PC-9 (cell line): ENCODE measurements around the gene OR6F1. TPM values are rescaled to one million over a fixed set of nuclear protein-coding genes. Genes with fewer than 3 reads are reported as not detected.
"Not testable (repeated sequence)": the region's sequence is repeated elsewhere in the genome, so short reads cannot be mapped to it uniquely, and the experiment has no call there.

Experiments
- BruUV-seq: library from RNA; stranded (reverse); fragments of 400-500 nt; replicated peaks from 2 replicates; lab custom pipeline; 2021; lab: Mats Ljungman, UMichigan
- CTCF ChIA-PET: fragments of 300-600 bp; sonication (Branson Sonifier 250); formaldehyde crosslinking; loops from one replicate; lab custom pipeline; 2022; ENCODE audit warnings: antibody characterized with exemption; lab: Charles Lee
- POLR2A ChIA-PET: fragments of 300-600 bp; sonication (Branson Sonifier 250); formaldehyde crosslinking; loops from one replicate; lab custom pipeline; 2022; ENCODE audit warnings: antibody characterized with exemption; ENCODE audit not compliant: unreplicated experiment; lab: Charles Lee
- DNase-seq, 2 experiments: peaks; one replicate each; pipeline versions ENCODE4 v3.0.0 to v3.0.0-alpha.2; 2015 to 2022; ENCODE audit warnings: mixed read lengths in 1 of 2
- H2AFZ ChIP-seq: fragments of 200-600 bp; sonication (generic); 2 replicates; pipeline ENCODE4 v1.8.1; 2017; ENCODE audit warnings: antibody characterized with exemption
- H3F3A ChIP-seq: fragments of 200-600 bp; sonication (generic); 2 replicates; pipeline ENCODE4 v1.8.1; 2017; ENCODE audit warnings: antibody characterized with exemption, mild to moderate bottlenecking, low read depth; ENCODE audit not compliant: insufficient read depth
- H3K27ac ChIP-seq: fragments of 200-600 bp; sonication (generic); 2 replicates; pipeline ENCODE4 v1.6.1; 2016; ENCODE audit warnings: mixed run types
- H3K27me3 ChIP-seq: fragments of 200-600 bp; sonication (generic); 2 replicates; pipeline ENCODE4 v1.6.1; 2016; ENCODE audit warnings: low read depth, mixed run types; ENCODE audit not compliant: insufficient read depth
- H3K36me3 ChIP-seq: fragments of 200-600 bp; sonication (generic); 2 replicates; pipeline ENCODE4 v1.6.1; 2016; ENCODE audit warnings: low read depth, mixed run types
- H3K4me1 ChIP-seq: fragments of 200-600 bp; sonication (generic); replicated peaks from 2 replicates; pipeline ENCODE4 v1.6.1; 2016; ENCODE audit warnings: mixed run types; ENCODE audit not compliant: insufficient read depth
- H3K4me2 ChIP-seq: fragments of 200-600 bp; sonication (generic); 2 replicates; pipeline ENCODE4 v1.6.1; 2017; ENCODE audit warnings: mixed run types
- H3K4me3 ChIP-seq: fragments of 200-600 bp; sonication (generic); 2 replicates; pipeline ENCODE4 v1.6.1; 2016; ENCODE audit warnings: mixed run types
- H3K79me2 ChIP-seq: fragments of 200-600 bp; sonication (generic); 2 replicates; pipeline ENCODE4 v1.6.1; 2017; ENCODE audit warnings: low read depth, mixed run types
- H3K9me2 ChIP-seq: fragments of 200-600 bp; sonication (generic); 2 replicates; pipeline ENCODE4 v1.8.1; 2017; ENCODE audit warnings: mild to moderate bottlenecking; ENCODE audit not compliant: insufficient read depth
- H3K9me3 ChIP-seq: fragments of 200-600 bp; sonication (generic); 2 replicates; pipeline ENCODE4 v1.8.1; 2016; ENCODE audit warnings: low read depth; ENCODE audit not compliant: insufficient read depth
- H4K20me1 ChIP-seq: fragments of 200-600 bp; sonication (generic); 2 replicates; pipeline ENCODE4 v1.8.1; 2017; ENCODE audit not compliant: insufficient read depth
- CTCF ChIP-seq: fragments of 200-600 bp; sonication (generic); conservative IDR thresholded peaks from 2 replicates; pipeline ENCODE4 v1.6.1; 2017; ENCODE audit warnings: mixed run types, antibody characterized with exemption, mild to moderate bottlenecking, moderate library complexity
- EZH2 ChIP-seq: fragments of 200-600 bp; sonication (generic); IDR thresholded peaks from 2 replicates; pipeline ENCODE4 v1.8.0; 2017; ENCODE audit warnings: antibody characterized with exemption, low read depth
- intact Hi-C: fragments of 100-400 bp; cut with micrococcal nuclease; formaldehyde crosslinking; loops from one replicate; pipeline ENCODE4 v1.10.0; 2022; ENCODE audit not compliant: unreplicated experiment
- total RNA-seq: library from RNA; stranded (reverse); gene quantifications from 2 replicates; pipeline ENCODE4 v1.2.3, GENCODE V29; 2021

Gene OR6F1
- total RNA-seq, 1 experiment from 2014 or later: not detected

GRCh38 chr1:247748041-247748440, 31.6 kb upstream of the OR6F1 start, which contains the start of gene OR14A2:
OR14A2 (minus strand) TSS chr1:247748141.
- no peaks in the 10 kb centered on the region for H3K27me3 ChIP-seq
- H3K9me3 ChIP-seq: no peaks in the 10 kb centered on the region
- H3K4me3 ChIP-seq: no peak within 1 kb of the TSS
- H4K20me1 ChIP-seq: no peaks in the 10 kb centered on the region
- TF ChIP-seq EZH2 (no peak), CTCF (no peak)
- CTCF ChIA-PET: no interaction called here
- no peaks in the 10 kb centered on the region for H3K36me3 ChIP-seq
- H3F3A ChIP-seq: no peaks in the 10 kb centered on the region
- H3K9me2 ChIP-seq: no peaks in the 10 kb centered on the region; the same call in 1 of the 2 replicates
- POLR2A ChIA-PET: no interaction called here
- H3K4me1 ChIP-seq: no peaks in the 10 kb centered on the region
- no peak for DNase-seq
- BruUV-seq: no TSS peak
- H3K4me2 ChIP-seq: no peak within 1 kb of the TSS
- intact Hi-C loops: no loop called here
- no peak within 1 kb of the TSS for H2AFZ ChIP-seq
- no peak within 1 kb of the TSS for H3K27ac ChIP-seq
- H3K79me2 ChIP-seq: no peaks in the 10 kb centered on the region

GRCh38 chr1:247747616-247748015, 31.2 kb upstream of the OR6F1 start:
- ChIA-PET CTCF (no interaction called here), POLR2A (no interaction called here)
- no peaks in the 10 kb centered on the region for H4K20me1 ChIP-seq
- TF ChIP-seq CTCF (no peak), EZH2 (no peak)
- intact Hi-C loops: no loop called here
- H2AFZ ChIP-seq: no peak overlapping the region
- no peak overlapping the region for H3K4me2 ChIP-seq
- no peaks in the 10 kb centered on the region for H3K36me3 ChIP-seq
- H3F3A ChIP-seq: no peaks in the 10 kb centered on the region
- no peaks in the 10 kb centered on the region for H3K79me2 ChIP-seq
- no TSS peak for BruUV-seq
- no peak overlapping the region for H3K27ac ChIP-seq
- no peaks in the 10 kb centered on the region; the same call in 1 of the 2 replicates for H3K9me2 ChIP-seq
- H3K4me3 ChIP-seq: no peak overlapping the region
- no peak for DNase-seq
- no peaks in the 10 kb centered on the region for H3K9me3 ChIP-seq
- H3K27me3 ChIP-seq: no peaks in the 10 kb centered on the region
- H3K4me1 ChIP-seq: no peaks in the 10 kb centered on the region

GRCh38 chr1:247746391-247746935, 30.0 kb upstream of the OR6F1 start:
- no peak overlapping the region for H3K4me2 ChIP-seq
- no peaks in the 10 kb centered on the region for H3K9me3 ChIP-seq
- H3K36me3 ChIP-seq: no peaks in the 10 kb centered on the region
- DNase-seq: no peak
- no peak overlapping the region for H3K27ac ChIP-seq
- H2AFZ ChIP-seq: no peak overlapping the region
- no peaks in the 10 kb centered on the region for H4K20me1 ChIP-seq
- no TSS peak for BruUV-seq
- POLR2A ChIA-PET: no interaction called here
- TF ChIP-seq CTCF (no peak), EZH2 (no peak)
- no peaks in the 10 kb centered on the region for H3K27me3 ChIP-seq
- CTCF ChIA-PET: no interaction called here
- intact Hi-C loops: no loop called here
- H3K4me3 ChIP-seq: no peak overlapping the region
- H3K79me2 ChIP-seq: no peaks in the 10 kb centered on the region
- H3K9me2 ChIP-seq: no peaks in the 10 kb centered on the region; the same call in 1 of the 2 replicates
- H3F3A ChIP-seq: no peaks in the 10 kb centered on the region
- H3K4me1 ChIP-seq: no peaks in the 10 kb centered on the region

DNA sequence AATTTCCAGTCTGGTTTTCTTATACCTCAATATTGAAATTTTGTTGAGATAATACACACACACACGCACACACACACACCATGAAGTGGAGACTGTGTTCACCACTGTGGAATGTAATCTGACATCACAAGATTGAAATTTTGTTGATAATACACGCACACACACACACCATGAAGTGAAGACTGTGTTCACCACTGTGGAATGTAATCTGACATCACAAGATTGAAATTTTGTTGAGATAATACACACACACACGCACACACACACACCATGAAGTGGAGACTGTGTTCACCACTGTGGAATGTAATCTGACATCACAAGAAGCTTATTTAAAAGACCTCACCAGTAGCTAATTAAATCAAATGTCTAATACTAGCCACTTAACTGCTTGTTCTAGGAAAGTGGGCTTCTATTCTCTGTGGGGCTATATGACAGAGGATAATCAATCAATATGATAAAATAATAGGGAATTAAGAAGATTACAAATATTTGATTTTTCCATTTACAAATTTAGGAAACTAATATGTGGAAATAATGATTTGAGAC, 25.8 kb upstream of the OR6F1 start:
- H3K9me2 ChIP-seq, intact Hi-C loops, H3K27me3 ChIP-seq, H3K4me3 ChIP-seq, H3K79me2 ChIP-seq, H3K4me2 ChIP-seq, H3K27ac ChIP-seq, DNase-seq, H3K36me3 ChIP-seq, H4K20me1 ChIP-seq, POLR2A ChIA-PET, H2AFZ ChIP-seq, H3F3A ChIP-seq, BruUV-seq, CTCF ChIA-PET, H3K4me1 ChIP-seq, H3K9me3 ChIP-seq: not testable (repeated sequence)
